Measurements from ENCODE around the gene CEL.

DNA sequence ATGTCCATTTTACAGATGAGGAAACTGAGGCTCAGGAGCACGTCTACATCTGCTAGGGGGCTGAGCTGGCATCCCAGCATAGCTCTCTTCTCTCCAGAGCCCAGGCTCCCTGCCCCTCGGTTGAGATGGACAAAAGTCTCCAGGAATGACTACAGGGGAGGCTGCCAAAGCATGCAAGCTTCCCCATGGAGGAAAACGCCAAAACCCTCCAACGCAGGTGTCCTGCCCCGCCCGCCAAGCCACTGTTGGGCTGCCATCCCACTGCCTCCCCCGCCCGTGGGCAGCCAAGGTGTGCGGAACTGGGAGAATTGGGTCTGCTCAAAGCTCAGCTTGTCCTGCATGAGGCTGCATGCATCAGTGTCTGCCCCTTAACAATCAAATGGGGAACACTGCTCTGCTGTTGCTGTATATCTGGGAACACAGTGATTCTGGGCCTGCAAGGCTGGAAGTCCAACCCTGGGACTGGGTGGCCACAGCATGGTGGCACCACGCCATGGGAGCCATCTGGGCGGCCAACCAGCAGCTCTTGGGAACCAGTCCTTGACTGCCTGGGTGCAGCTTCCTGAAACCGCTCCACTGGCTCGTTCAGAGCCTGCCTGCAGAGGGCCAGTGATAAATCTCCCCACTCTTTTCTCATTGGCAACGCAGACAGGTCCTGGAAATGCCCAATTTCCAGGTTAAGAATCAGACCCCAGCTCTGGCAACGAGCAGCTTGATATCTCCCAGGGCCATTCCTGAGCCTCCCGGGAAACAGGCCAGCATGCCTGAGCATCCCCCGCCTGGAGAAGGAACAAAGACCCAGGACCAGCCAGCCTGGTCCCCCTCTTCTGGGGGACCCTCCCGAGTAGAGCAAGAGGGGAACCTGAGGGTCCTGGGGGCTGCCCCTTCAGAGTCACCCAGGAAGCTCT lies 55.7 kb downstream of the CEL start:
- TF ChIP-seq POLR2A (IDR thresholded peaks at IDR 0.05) (no peak), POLR2AphosphoS5 (IDR thresholded peaks at IDR 0.05) (peak in 2 of 3 donors; percentile 12 to 24)
- TF ChIP-seq, protein P1, sequence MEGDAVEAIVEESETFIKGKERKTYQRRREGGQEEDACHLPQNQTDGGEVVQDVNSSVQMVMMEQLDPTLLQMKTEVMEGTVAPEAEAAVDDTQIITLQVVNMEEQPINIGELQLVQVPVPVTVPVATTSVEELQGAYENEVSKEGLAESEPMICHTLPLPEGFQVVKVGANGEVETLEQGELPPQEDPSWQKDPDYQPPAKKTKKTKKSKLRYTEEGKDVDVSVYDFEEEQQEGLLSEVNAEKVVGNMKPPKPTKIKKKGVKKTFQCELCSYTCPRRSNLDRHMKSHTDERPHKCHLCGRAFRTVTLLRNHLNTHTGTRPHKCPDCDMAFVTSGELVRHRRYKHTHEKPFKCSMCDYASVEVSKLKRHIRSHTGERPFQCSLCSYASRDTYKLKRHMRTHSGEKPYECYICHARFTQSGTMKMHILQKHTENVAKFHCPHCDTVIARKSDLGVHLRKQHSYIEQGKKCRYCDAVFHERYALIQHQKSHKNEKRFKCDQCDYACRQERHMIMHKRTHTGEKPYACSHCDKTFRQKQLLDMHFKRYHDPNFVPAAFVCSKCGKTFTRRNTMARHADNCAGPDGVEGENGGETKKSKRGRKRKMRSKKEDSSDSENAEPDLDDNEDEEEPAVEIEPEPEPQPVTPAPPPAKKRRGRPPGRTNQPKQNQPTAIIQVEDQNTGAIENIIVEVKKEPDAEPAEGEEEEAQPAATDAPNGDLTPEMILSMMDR (IDR thresholded peaks at IDR 0.05) = peak in 2 of 3 donors; percentile 17 to 21
